Activated CD4-positive, alpha-beta T cell treated with anti-CD3 and anti-CD28 coated beads, Interleukin-2, amount 10 ng/mL, durations not matched to agents 7 days and 5 days (primary cell): ENCODE results near the gene TPO. TPM values are rescaled to one million over a fixed set of nuclear protein-coding genes. Genes with fewer than 3 reads are reported as not detected.
"Not testable (repeated sequence)": the region's sequence is repeated elsewhere in the genome, so short reads cannot be mapped to it uniquely, and the experiment has no call there.

Source experiments
- CTCF ChIA-PET: fragments of 350-600 bp; sonication (Branson Sonifier 250); formaldehyde crosslinking; loops from one replicate; lab custom pipeline; 2021; ENCODE audit warnings: antibody characterized with exemption; lab: Charles Lee
- POLR2A ChIA-PET: fragments of 350-600 bp; sonication (Branson Sonifier 250); formaldehyde crosslinking; loops from one replicate; lab custom pipeline; 2021; ENCODE audit warnings: antibody characterized with exemption; lab: Charles Lee
- DNase-seq: peaks from one replicate; pipeline ENCODE4 v3.0.0-alpha.2; 2020
- H3K27ac Mint-ChIP-seq: one replicate; pipeline ENCODE4 v1.8.0; 2021; ENCODE audit warnings: mild to moderate bottlenecking, moderate library complexity, mixed read lengths
- H3K27me3 Mint-ChIP-seq: one replicate; pipeline ENCODE4 v1.8.0; 2021; ENCODE audit warnings: mixed read lengths
- H3K36me3 Mint-ChIP-seq: one replicate; pipeline ENCODE4 v1.8.0; 2021; ENCODE audit warnings: low read depth, mixed read lengths
- H3K4me1 Mint-ChIP-seq: one replicate; pipeline ENCODE4 v1.8.0; 2021; ENCODE audit warnings: mixed read lengths
- H3K4me3 Mint-ChIP-seq: one replicate; pipeline ENCODE4 v1.8.0; 2021; ENCODE audit warnings: mild to moderate bottlenecking, moderate library complexity, mixed read lengths
- H3K9me3 Mint-ChIP-seq: one replicate; pipeline ENCODE4 v1.8.0; 2021; ENCODE audit warnings: mixed read lengths
- total RNA-seq, 2 experiments: library from RNA; stranded (reverse); gene quantifications; one replicate each; pipeline ENCODE4 v1.2.3, GENCODE V29; 2021

The TPO gene
- total RNA-seq, 2 experiments from 2014 or later, result 0.22 TPM; not detected in 1

DNA sequence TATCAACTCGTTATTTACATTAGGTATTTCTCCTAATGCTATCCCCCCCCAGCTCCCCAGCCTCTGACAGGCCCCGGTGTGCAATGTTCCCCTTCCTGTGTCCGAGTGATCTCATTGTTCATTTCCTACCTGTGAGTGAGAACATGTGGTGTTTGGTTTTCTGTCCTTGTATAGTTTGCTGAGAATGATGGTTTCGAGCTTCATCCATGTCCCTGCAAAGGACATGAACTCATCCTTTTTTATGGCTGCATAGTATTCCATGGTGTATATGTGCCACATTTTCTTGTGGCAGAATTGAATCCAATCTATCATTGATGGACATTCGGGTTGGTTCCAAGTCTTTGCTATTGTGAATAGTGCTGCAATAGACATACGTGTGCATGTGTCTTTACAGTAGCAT is 23.1 kb upstream of the TPO start:
- H3K36me3 Mint-ChIP-seq, H3K27ac Mint-ChIP-seq, H3K4me1 Mint-ChIP-seq, H3K4me3 Mint-ChIP-seq, H3K27me3 Mint-ChIP-seq, DNase-seq, CTCF ChIA-PET, H3K9me3 Mint-ChIP-seq, POLR2A ChIA-PET: not testable (repeated sequence)

DNA sequence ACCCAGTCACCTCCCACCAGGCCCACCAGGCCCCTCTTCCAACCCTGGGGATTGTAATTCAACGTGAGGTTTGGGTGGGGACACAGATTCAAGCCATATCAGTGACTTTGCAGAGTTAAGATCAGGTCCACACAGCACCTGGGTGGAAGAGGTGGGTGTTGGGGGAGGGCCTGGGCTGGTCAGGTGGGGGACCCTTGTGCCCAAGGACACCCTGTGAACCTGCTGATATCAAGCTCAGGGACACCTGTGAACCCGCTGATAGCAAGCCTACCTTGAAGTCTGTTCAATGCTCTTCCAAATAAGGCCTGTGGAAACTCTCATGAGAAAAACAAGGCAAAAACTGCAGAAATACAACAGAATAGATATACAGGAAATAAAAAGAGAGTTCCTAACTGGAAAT is 19.9 kb upstream of the TPO start:
- H3K9me3 Mint-ChIP-seq, result peaks cover 2% of the 10 kb centered on the region
- no peaks in the 10 kb centered on the region for H3K27me3 Mint-ChIP-seq
- peaks cover 4% of the 10 kb centered on the region for H3K4me1 Mint-ChIP-seq
- CTCF ChIA-PET, result no interaction called here
- DNase-seq, result no peak
- H3K4me3 Mint-ChIP-seq, result no peak overlapping the region
- POLR2A ChIA-PET, result no interaction called here
- no peak overlapping the region for H3K27ac Mint-ChIP-seq
- no peaks in the 10 kb centered on the region for H3K36me3 Mint-ChIP-seq

DNA sequence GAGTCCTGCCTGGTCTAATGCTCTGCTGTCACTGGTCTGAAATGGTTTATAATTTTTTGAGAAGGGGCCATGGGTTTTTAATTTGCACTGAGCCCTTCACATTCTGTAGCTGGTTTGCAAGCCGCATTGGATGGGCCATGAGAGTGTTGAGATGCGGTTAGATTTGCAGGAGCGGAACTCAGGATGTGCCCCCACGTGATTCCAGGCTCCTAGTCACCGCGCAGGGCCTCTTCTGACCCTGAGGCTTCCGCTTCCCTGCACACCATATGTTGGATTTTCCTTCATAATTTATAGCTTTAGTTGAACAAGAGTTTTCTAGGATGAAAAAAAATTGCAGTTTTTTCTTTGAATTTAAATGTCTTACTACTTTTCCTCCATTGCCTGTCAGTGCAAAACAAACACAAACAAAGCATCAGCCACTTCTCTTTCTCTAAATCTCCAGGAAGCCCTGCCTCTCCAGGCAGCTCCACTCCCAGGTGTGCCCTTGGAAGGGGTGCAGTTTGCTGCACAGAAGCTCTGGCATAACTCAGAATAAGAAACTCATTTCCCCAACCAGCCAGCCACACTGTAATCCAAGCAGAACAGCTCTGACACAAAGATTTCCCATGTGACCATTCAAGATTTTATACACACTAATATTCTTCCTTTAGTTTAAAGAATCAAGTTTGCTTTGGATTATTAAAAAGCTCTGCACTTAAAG is 18.4 kb upstream of the TPO start:
- ChIA-PET POLR2A (no interaction called here), CTCF (no interaction called here)
- DNase-seq, result no peak
- H3K27ac Mint-ChIP-seq, result no peak overlapping the region
- H3K9me3 Mint-ChIP-seq, result peaks cover 2% of the 10 kb centered on the region
- no peak overlapping the region for H3K4me3 Mint-ChIP-seq
- H3K27me3 Mint-ChIP-seq, result no peaks in the 10 kb centered on the region
- H3K36me3 Mint-ChIP-seq, result no peaks in the 10 kb centered on the region
- H3K4me1 Mint-ChIP-seq, result peaks cover 9% of the 10 kb centered on the region

- Mint-ChIP-seq H3K27ac (no peak overlapping the region), H3K4me3 (no peak overlapping the region), H3K36me3 (no peaks in the 10 kb centered on the region), H3K9me3 (no peaks in the 10 kb centered on the region), H3K27me3 (no peaks in the 10 kb centered on the region), H3K4me1 (peaks cover 9% of the 10 kb centered on the region)
- CTCF ChIA-PET, result no interaction called here
- DNase-seq, result no peak
- POLR2A ChIA-PET, result no interaction called here
These were observed 15.9 kb upstream of the TPO start for GRCh38 chr2:1397350-1397749.

DNA sequence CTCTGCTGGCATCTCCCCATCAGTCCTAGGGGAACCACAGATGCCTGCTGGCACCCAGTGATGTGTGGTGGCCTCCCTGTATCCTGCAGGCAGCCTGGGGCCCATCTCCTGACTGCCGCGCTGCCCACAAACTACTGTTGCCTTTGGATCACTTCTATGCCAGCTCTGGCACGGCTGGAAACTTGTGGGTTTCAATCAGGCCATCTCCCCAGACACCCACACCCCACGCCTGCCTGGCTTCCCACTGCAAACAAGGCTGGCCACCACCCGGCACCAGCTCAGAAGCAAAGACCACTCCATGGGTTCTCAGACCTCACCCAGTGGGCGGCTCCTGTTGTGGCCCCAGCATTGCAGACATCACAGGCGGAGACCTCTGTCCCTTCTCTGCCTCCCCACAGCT is 15.1 kb upstream of the TPO start:
- H3K9me3 Mint-ChIP-seq, result no peaks in the 10 kb centered on the region
- CTCF ChIA-PET, result no interaction called here
- no peak for DNase-seq
- H3K36me3 Mint-ChIP-seq, result no peaks in the 10 kb centered on the region
- H3K27me3 Mint-ChIP-seq, result no peaks in the 10 kb centered on the region
- no peak overlapping the region for H3K4me3 Mint-ChIP-seq
- POLR2A ChIA-PET, result no interaction called here
- no peak overlapping the region for H3K27ac Mint-ChIP-seq
- H3K4me1 Mint-ChIP-seq, result peaks cover 9% of the 10 kb centered on the region

DNA sequence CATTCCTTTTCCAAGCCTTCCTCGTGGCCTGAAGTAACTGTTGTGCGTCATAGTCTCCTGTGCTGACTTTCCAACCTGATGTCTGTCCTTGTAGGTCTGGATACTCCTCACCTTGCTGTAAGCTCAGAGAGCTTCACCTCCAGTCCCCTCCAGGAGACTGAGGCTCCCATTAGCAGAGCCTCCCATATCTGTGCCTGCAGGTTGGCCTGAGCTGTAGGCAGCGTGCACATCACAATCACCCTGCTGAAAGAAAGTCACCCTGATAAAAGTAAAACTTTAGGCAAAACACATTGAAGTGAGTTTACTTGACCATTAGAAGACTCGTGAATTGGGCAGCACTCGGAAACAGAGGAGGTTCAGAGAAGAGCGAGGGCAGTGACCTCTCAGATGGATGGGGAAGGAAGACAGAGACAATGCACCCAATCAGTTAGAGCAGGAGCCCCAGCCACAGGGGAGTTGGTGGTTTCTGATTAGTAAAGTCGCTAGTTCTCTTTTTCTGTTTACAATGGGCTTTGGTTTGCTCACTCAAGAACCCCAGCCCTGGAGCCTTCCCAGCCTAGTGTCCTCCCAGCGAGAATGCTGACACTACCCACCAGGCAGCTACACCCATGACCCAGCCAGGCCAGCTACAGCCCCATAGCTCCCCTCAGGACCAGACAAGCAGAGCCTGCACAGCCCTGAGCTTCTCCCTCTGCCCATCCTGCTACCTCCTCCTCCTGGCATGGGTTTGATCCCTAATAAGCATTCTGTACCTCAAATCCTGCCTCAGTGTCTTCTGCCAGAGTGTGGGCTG is 12.1 kb upstream of the TPO start:
- Mint-ChIP-seq H3K9me3 (peaks cover 2% of the 10 kb centered on the region), H3K27ac (no peak overlapping the region), H3K27me3 (no peaks in the 10 kb centered on the region), H3K36me3 (no peaks in the 10 kb centered on the region), H3K4me3 (no peak overlapping the region), H3K4me1 (peaks cover 9% of the 10 kb centered on the region)
- POLR2A ChIA-PET, result no interaction called here
- no peak for DNase-seq
- CTCF ChIA-PET, result no interaction called here

- Mint-ChIP-seq H3K4me1 (peaks cover 12% of the 10 kb centered on the region), H3K27ac (no peak overlapping the region), H3K9me3 (peaks cover 2% of the 10 kb centered on the region), H3K36me3 (no peaks in the 10 kb centered on the region), H3K4me3 (no peak overlapping the region), H3K27me3 (no peaks in the 10 kb centered on the region)
- CTCF ChIA-PET, result no interaction called here
- no peak for DNase-seq
- POLR2A ChIA-PET, result no interaction called here
These were observed 11.2 kb upstream of the TPO start for GRCh38 chr2:1402064-1402463.

DNA sequence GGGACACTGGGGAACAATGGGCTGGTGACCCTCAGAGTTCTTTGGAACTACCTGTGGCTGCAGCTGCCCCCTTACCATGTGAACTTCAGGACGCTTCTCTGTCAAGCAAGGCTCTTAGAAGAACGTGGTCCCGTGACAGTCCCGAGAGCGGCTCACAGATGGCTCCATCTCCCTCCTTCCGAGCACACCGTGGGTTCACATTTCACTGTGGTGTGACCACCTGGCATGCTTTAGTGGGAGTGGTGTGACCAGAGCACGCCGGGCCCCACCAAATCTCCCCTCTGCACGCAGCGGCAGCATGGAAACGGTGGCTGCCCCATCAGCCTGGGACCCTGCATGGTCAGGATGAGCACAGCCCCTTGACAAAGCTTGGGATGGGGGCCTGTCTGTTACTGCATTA is 9.7 kb upstream of the TPO start:
- CTCF ChIA-PET, result no interaction called here
- Mint-ChIP-seq H3K36me3 (no peaks in the 10 kb centered on the region), H3K4me3 (no peak overlapping the region), H3K27me3 (no peaks in the 10 kb centered on the region), H3K4me1 (peaks cover 12% of the 10 kb centered on the region), H3K27ac (no peak overlapping the region), H3K9me3 (peaks cover 2% of the 10 kb centered on the region)
- DNase-seq, result no peak
- POLR2A ChIA-PET, result no interaction called here

GRCh38 chr2:1405124-1405523 is 8.1 kb upstream of the TPO start:
- ChIA-PET POLR2A (no interaction called here), CTCF (no interaction called here)
- peaks cover 2% of the 10 kb centered on the region for H3K9me3 Mint-ChIP-seq
- H3K36me3 Mint-ChIP-seq, result no peaks in the 10 kb centered on the region
- H3K27me3 Mint-ChIP-seq, result no peaks in the 10 kb centered on the region
- no peak overlapping the region for H3K4me3 Mint-ChIP-seq
- H3K27ac Mint-ChIP-seq, result no peak overlapping the region
- H3K4me1 Mint-ChIP-seq, result peaks cover 3% of the 10 kb centered on the region
- no peak for DNase-seq

DNA sequence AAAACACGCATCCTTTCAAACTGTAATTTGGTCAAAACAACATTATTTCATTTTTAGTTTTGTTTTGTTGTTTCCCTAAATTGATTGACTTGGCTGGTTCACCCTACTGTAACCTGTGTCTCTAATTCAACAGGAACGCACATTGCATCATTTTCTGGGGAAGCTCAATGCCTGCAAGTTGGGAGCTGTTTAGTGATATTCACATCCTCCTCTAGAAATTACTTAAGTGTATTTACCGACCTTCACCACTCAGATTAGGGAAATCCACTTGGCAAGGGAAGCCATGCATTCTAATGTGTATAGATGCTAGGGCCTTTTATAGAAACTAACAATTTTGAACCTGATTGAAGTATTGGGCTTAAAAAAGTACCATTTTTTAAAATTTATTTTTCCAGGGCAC is 7.3 kb upstream of the TPO start:
- Mint-ChIP-seq H3K27ac (no peak overlapping the region), H3K4me1 (peaks cover 3% of the 10 kb centered on the region), H3K4me3 (no peak overlapping the region), H3K36me3 (no peaks in the 10 kb centered on the region), H3K27me3 (no peaks in the 10 kb centered on the region), H3K9me3 (peaks cover 2% of the 10 kb centered on the region)
- DNase-seq, result no peak
- POLR2A ChIA-PET, result no interaction called here
- CTCF ChIA-PET, result no interaction called here

DNA sequence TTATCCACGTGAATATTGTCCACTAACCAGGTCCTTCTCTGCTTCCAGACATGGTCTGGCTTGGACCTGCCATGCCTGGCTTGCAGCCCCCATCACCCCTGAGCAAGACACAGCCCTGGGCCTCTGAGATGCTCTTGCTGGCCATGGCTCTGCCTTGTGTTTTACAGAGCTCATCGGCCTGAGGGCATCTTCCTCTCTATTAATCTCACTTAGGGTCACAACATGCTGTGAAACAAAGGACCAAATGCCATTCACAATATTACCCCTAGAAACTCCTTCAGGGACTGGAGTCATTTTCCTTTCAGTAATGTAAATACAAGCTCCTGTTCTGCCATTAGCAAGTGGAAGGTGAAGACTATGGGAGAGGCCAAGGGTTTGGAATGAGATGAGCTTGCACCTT is 6.8 kb upstream of the TPO start:
- H3K4me3 Mint-ChIP-seq, result no peak overlapping the region
- H3K27ac Mint-ChIP-seq, result no peak overlapping the region
- H3K36me3 Mint-ChIP-seq, result no peaks in the 10 kb centered on the region
- H3K27me3 Mint-ChIP-seq, result no peaks in the 10 kb centered on the region
- H3K4me1 Mint-ChIP-seq, result peaks cover 3% of the 10 kb centered on the region
- DNase-seq, result no peak
- POLR2A ChIA-PET, result no interaction called here
- CTCF ChIA-PET, result no interaction called here
- peaks cover 2% of the 10 kb centered on the region for H3K9me3 Mint-ChIP-seq

DNA sequence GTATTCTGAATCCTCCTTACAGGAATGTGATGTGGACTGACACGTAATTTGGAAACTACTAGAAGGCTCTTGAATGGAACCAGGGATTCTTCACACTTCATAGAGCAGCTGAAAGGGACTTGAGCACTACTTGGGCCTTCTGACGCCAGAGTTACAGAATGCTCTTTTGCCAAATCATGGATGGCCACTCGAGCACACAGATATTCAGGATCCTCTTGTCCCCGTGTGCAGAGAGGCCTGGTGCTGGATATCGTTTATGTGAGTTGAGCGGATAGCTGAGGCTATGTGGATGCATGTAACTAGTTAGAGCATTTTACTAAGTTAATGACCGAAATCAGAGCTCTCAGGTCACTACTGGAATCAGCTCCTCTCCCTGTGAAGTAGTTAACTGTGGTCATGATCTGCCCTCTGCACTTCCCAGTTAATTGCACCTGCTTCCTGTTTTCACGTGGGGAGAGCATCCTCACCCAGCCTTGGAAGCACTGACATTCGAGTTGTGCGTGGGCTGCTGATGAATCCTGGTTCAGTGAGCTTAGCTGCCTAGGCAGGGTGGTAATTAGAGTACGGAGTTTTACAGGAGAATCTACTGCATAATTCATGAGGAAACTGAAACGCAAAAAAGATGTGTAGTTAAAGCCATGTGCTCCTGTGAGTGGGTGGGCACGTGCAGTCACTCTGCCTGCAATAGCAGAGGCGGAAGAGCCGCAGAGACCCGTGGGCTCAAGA is 5.2 kb upstream of the TPO start:
- ChIA-PET POLR2A (no interaction called here), CTCF (interaction anchor here (0.5 kb wide), 1 partner anchor 88 kb away, joined by 3 read pairs; no protein-coding TSS in a partner anchor)
- no peak overlapping the region for H3K27ac Mint-ChIP-seq
- no peak for DNase-seq
- peaks cover 2% of the 10 kb centered on the region for H3K9me3 Mint-ChIP-seq
- no peaks in the 10 kb centered on the region for H3K27me3 Mint-ChIP-seq
- no peaks in the 10 kb centered on the region for H3K36me3 Mint-ChIP-seq
- H3K4me1 Mint-ChIP-seq, result peaks cover 3% of the 10 kb centered on the region
- H3K4me3 Mint-ChIP-seq, result no peak overlapping the region

- ChIA-PET CTCF (no interaction called here), POLR2A (no interaction called here)
- no peak for DNase-seq
- Mint-ChIP-seq H3K27ac (no peak overlapping the region), H3K4me3 (no peak overlapping the region), H3K4me1 (no peaks in the 10 kb centered on the region), H3K9me3 (no peaks in the 10 kb centered on the region), H3K36me3 (no peaks in the 10 kb centered on the region), H3K27me3 (no peaks in the 10 kb centered on the region)
These were observed 858 bp downstream of the TPO start for GRCh38 chr2:1414121-1414520.
